Colon (tissue), 2 donors: ENCODE data around the gene CHD9NB.

Experiments used
- FAIRE-seq: peaks from 2 replicates; lab custom pipeline; 2012; peaks lifted over from hg19 to GRCh38; lab: Jason Lieb, UNC
- donor health status: control.
- donor health status: control.

The CHD9NB gene

DNA sequence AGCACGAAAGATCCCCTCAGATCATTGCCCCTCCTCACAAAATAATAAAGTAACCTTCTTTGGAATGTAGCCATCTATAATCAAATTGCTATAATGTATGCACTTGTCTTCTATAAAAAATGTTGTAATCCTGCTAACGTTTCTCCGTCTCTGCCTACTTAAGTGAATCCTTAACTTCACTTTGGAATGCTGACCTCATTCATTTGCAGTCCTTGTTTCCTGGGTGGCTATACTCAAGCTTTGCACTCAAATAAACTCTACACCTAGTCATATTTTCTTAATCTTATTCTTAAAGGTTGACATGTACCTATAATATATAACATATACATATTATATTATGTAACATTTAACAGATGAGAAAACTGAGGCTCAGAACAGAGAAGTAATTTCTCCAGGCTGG lies 22.7 kb downstream of the CHD9NB start:
- no peak for FAIRE-seq

DNA sequence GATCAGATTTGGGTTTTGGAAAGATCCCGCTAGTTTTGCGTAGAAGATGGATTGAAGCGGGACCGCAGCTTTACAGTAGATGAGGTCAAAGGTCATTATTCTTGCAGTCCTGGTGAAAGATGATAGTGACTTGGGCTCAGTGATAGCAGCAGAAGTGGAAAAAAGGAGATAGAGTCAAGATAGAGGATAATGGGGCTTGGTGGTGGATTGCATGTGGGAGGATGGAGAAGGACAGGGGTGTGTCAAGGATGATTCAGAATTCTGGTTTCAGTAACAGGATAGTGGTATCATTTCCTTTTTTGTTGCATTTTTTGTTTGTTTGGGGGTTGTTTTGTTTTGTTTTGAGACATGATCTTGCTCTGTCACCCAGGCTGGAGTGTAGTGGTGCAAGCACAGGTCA lies 28.7 kb downstream of the CHD9NB start:
- no peak for FAIRE-seq

DNA sequence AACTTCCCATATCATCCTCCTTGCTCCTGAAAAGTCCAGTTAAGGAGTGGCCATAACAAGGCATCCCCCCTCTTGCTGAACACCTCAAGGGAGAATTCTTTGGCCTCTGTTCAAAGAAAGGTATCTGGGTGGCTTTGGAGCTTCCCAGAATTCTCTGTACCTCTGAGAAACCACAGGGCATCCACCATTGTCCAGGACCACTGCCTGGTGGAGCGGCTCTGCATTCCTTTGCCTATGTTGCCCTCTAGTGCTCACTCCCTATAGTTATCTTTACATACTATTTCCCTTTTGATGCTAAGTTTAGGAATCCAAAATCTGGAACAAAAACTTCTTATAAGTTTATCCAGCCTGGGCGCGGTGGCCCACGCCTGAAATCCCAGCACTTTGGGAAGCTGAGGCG lies 30.3 kb downstream of the CHD9NB start:
- FAIRE-seq = no peak

DNA sequence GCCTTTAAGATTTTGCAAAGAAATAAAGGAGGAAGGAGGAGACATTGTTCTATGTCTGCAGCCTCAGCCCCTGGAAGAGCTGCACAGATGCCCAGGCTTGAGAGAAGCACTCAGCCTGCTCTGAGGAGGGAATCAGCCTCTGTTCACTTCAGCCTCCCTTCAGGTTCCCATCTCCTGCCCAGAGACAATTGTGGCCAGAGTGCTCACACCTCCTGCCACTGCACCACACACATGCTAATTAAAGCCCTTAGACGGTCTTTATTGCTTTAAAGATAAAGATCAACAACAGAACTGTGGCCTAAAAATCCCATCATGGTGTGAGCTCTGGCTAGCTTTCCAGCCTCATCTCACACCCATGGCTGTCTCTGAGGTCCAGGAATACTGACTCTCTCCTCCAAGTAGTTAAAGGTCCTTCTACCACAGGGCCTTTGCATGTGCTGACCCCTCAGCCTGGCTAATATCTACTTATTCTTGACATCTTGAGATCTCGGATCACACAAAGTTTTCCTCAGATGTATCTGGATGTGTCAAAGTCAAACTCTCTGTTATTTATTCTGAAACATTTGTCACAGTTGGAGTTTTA lies 33.8 kb downstream of the CHD9NB start:
- FAIRE-seq = no peak

DNA sequence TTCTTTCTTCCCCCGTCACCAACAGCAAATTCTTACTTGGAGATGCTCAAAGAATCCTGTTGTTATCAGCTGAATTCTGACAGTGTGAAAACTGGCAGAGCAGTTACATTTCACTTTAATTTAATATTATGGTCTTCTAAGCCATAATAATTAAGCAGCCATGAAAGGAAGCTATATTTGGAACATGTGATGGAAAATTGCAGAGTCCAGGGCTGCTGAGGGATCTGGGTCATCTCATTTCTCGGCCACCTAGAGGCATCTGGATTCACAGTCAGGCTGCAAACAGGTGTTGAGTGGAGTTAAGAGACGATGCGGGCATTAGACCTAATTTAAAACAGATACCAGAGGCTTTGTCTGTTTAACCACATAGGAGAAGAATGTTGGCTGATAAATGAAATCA lies 38.4 kb downstream of the CHD9NB start:
- FAIRE-seq = no peak

DNA sequence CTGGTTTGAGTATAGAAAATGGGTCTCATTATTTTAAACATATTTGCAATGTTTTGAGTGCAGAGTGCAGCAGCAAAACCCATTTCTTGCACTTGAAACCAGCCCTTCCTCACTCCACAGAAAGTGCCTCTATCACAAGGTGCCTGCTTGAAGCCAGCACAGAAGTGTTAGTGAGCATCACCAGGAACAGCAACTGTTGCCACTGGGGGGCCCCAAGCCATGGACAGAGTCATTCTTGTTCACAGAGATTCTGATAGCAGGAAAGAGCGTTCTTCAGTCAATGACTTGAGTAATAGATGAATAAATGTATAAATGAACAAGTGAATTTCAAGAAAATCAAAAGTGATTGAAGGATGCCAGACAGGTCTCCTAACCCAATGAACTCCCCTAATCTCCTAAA lies 45.6 kb downstream of the CHD9NB start:
- FAIRE-seq = no peak

DNA sequence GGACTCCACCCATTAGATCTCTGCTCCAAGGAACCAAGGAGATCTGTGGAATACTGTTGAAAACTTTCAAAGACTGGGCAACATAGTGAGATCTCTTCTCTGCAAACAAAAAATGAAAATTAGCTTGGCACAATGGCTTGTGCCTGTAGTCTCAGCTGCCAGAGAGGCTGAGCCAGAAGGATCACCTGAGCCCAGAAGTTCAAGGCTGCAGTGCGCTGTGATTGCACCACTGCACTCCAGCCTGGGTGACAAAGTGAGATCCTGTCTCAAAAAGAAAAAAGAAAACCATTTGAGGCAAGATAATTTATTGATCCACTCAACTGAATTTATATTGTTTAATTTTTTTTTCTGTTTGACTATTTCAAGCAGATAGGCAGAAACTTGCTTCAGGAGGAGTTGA lies 54.8 kb downstream of the CHD9NB start:
- no peak for FAIRE-seq

DNA sequence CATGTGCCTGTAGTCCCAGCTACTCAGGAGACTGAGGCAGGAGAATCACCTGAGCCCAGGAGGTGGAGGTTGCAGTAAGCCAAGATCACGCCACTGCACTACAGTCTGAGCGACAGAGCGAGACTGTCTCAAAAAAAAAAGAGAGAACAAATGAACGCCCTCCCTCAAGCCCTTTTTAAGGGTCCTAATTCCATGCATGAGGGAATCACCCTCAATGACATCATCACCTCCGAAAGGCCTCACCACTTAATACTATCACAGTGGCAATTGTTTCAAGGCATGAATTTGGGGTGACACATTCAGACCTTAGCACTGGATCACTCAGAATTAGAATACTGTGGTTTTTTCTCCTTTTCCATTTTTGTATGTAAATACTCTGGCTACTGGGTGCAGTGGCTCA lies 57.8 kb downstream of the CHD9NB start:
- no peak for FAIRE-seq

DNA sequence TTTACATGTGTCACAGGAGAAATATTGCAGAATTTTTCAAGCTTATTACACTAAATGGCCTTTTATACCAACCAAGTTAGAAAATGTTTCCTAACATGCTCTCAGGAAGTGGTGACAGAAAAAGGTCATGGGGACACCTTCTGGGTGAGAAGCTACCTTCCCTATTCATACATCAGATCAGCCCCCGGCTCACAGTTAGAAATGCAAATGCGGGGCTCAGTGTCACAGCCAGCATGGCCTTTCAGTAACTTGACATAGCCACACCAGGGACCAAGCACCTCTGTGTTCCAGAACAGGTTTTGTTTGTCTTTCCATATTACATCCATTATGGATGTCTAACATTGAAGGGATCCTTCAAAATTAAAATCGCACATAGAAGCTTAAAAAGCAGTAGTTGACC lies 59.5 kb downstream of the CHD9NB start:
- no peak for FAIRE-seq

DNA sequence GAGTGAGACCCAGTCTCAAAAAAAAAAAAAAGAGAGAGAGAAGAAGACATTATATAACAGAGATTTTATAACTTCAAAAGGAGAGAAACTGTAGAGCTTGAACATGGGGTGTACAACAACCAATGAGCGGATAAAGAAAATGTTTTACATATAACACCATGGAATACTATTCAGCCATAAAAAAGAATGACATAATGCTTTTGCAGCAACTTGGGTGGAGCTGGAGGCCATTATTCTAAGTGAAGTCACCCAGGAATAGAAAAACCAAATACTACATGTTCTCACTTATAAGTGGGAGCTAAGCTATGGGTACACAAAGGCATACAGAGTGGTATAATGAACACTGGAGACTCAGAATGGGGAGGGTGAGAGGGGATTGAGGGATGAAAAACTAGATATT lies 61.1 kb downstream of the CHD9NB start:
- no peak for FAIRE-seq
